ENCODE measurements around the gene HEXB. TPM values are rescaled to one million over a fixed set of nuclear protein-coding genes. Genes with fewer than 3 reads are reported as not detected.
A peak's percentile ranks its signal among the peaks of the same experiment; 100 is the strongest.

The HEXB gene
- 100 to 1,000 TPM; 152 to 171 (median 160) TPM for polyA plus RNA-seq (ENCODE audit: insufficient read length in 3 of 3)

DNA sequence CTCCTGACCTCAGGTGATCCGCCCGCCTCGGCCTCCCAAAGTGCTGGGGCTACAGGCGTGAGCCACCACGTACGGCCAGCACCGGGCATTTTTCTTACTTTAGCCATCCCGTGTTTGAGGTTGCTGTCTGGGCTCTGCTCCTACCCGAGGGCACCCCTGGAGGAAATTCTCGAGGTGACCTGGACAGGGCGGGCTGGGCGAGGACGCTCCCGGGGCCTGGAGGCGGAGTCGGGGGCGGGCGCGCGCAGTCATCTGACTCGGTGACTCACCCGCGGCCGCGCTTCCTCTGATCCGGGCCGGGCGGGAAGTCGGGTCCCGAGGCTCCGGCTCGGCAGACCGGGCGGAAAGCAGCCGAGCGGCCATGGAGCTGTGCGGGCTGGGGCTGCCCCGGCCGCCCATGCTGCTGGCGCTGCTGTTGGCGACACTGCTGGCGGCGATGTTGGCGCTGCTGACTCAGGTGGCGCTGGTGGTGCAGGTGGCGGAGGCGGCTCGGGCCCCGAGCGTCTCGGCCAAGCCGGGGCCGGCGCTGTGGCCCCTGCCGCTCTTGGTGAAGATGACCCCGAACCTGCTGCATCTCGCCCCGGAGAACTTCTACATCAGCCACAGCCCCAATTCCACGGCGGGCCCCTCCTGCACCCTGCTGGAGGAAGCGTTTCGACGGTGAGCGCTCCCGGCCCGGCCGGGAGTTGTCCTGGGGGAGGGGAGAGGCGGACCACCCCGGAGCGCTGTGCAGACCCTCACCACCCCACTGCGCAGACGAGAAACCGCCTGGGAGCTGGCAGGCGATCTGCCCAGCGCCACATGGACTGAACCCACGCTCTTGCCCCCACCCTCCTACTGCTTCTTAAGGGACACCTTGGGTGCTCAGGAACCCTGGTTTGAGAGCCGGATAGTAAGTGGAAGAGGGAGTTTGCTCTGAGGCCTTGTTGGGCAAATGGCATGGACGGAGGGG, at the start of gene HEXB:
HEXB (plus strand) TSS at position 334 of the 952 bp plus-strand sequence; CDS start at position 362, 28 bp downstream.
- DNase-seq (ENCODE audit: low read depth in 3 of 3, low spot score in 2 of 3): peak in 2 of 3 donors; percentile 50 to 62

DNA sequence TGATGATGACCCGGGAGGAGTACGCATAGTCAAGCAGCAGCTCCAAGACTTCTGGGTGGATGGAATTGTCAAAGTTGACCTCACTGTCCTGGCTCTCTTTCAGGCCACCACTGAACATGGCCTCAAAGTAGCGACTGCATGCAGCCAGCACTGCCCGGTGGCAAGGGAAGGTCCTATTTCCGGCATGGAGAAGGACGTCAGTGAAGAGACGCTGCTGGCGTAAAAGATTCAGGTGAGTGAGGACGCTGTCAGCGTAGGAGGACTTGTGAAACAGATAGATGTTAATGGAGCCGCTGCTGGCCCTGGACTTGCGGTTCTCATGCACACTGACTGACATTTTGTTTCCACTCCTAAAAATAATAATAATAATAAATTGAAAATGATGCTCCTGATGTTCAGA, 48.9 kb upstream of the HEXB start:
- no peak for DNase-seq (ENCODE audit: low read depth in 3 of 3, low spot score in 2 of 3)

DNA sequence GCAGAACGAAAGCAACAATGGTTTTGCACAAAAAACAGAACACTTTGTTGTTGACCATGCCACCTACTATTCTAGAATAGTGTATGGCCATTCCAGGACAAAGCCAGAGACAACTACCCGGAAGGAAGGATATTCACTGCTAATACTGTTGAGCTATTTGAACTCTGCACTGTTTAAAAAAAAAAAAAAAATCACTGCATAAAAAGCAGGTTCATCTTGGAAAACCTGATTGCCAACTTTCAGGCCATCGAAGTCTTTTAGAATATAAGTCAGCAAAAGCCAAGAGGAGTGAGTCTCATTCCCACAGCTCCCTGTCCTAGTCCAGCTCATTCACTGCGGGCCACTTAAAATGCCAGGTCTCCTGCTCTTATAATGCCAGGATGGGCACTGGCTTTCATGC, 48.5 kb upstream of the HEXB start:
- DNase-seq (ENCODE audit: low read depth in 3 of 3, low spot score in 2 of 3): no peak

DNA sequence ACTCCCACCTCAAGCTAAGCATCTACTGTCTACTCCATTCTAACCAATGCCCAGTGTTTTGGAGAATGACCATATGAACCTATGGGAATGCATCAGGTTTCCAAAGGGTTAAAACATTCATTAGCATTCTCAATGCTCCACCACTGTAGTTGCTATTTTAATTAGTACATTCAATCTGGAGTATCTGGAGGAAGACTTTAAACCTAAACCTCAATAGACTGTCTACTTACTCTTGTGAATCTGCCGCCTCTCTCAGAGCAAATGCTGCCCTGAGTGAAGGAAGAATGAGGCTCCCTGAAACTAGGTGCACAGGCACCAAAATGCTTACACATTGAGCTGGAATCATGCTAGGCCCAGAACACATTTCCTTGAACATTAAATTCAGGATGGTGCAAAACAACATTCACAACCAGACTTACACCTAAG, 46.5 kb upstream of the HEXB start:
- no peak for DNase-seq (ENCODE audit: low read depth in 3 of 3, low spot score in 2 of 3)

DNA sequence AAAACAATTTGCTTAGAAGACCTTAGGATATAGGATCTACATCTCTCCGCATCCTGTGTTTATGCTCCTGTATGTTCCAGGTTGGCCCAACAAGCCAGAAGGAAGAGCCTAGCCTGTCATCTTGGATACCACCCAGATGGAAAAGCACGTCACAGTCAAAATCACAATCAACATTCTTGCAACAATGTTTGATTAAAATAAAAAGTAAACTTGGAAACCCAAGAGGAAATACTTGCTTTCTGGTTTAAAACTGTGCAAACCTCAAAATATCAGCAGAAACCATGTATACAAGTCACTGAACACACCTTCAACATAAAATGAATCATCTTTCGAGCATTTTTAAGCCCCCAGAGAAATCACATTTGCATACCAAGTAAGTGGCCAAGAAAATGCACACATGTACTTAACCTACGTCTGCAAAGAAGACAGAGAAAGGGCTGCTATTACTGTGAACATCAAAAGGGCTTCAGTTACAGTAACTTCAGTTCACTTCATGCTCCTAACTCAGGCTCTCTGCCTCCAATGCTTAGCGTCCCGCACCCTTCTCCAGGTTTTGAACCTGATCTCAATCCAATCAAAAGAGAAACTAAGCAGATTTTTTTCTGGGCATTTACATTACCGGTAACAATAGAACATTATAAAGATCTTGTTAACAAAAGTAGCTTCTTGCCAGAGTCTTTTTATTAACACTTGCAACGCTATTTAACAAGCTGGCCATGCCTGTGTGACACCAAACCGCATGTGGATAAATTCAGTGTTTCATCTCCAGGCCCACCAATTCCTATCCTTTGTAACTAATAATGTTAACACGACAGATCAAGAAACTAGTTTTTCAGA, 45.8 kb upstream of the HEXB start:
- no peak for DNase-seq (ENCODE audit: low read depth in 3 of 3, low spot score in 2 of 3)

DNA sequence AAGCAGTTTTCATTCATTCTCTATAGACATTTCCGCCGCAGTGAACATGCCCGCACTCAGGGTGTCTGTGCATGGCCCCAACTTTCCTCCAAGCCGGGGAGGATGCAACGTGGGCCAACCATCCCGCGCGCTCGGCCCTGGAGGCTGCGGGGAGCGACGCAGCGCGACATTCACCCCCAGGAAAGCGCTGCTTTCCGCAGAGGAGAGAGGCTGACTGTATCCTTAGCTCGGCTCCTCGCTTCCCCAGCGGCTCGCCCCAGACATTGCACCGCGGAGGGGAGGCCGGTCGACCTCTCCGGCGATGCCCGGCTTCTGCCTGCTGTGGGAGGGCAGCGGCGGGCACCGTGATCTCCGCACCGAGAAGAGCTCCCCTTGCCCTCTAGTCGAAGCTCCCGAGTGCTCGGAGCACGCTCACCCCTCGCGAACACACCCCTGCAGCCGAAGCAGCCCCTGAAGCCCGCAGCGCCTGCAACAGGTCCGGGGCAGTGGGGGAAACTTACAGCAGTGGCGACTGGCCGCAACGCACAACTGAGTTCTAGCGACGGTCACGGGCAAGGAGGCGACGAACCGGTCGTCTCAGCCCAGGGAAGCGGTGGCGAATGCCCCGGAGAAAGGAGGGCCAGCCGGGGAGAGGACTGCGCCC, 45.1 kb upstream of the HEXB start:
- no peak for DNase-seq (ENCODE audit: low read depth in 3 of 3, low spot score in 2 of 3)

DNA sequence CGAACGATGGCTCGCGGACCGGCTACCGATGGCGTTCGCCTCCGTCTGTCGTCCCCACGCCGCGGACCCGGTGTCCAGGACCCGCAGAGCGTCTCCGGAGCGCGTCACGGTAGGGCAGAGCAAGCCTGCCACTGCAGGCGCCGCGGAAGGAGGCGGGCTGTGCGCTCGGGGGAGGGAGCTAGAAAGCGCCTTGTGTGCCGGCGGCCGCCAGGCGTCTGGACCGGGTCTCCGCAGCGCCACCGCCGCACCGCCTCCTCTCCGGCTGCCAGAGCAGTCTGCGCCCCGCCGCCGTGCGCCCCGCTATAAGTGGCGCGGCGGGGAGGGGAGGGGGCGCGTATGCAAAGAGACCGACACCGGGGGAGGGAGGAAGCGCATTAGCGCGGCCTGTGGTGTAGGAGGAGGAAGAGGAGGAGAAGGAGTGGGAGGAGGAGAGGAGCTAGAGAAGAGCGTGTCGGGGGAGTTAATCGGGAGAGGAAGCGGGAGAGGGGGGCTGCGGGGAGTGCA, 44.5 kb upstream of the HEXB start, which contains the start of gene ENC1:
ENC1 (minus strand) TSS at position 279 of the 504 bp plus-strand sequence. CDS start 4,243 bp downstream, outside the sequence.
- DNase-seq (ENCODE audit: low read depth in 3 of 3, low spot score in 2 of 3): peak in 2 of 3 donors; percentile 90 to 94

DNA sequence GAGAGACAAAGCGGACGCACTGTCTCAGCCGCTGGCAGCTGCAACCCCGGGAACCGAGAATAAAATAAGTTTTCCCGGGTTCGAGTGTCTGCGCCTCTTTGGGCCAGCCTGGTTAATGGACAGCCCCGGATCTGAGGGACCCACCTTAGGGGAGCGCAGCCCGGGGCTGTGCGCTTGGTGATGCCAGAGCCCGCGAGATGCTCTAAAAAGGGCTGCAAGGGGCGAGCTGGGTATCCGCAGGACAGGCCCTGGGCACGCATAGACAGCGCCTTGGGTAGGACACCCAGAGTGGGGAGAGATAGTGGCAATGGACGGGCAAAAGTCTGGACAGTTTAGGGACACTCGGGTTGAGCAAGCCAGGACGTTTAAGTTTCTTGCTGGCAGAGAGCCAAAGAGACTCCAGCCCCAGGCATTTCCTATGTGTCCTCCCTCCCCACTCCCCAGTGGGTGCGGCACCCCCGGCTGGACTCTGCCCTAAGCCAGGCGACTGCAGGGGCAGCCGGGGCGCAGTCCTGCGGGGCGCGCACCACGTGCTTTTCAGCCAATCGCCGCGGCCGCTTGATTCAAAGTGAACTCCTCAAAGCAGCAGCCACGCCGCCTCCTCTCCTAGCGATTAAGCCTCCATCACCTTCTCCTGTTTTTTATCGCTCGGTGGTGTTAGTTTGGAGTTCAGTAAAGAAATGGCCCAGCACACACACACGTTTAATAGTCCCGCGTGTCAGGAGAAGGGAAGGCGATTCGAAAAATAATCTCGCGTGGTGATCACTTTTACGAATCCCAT, 43.9 kb upstream of the HEXB start:
- DNase-seq (ENCODE audit: low read depth in 3 of 3, low spot score in 2 of 3): peak; percentile 64 to 89 (median 70)

DNA sequence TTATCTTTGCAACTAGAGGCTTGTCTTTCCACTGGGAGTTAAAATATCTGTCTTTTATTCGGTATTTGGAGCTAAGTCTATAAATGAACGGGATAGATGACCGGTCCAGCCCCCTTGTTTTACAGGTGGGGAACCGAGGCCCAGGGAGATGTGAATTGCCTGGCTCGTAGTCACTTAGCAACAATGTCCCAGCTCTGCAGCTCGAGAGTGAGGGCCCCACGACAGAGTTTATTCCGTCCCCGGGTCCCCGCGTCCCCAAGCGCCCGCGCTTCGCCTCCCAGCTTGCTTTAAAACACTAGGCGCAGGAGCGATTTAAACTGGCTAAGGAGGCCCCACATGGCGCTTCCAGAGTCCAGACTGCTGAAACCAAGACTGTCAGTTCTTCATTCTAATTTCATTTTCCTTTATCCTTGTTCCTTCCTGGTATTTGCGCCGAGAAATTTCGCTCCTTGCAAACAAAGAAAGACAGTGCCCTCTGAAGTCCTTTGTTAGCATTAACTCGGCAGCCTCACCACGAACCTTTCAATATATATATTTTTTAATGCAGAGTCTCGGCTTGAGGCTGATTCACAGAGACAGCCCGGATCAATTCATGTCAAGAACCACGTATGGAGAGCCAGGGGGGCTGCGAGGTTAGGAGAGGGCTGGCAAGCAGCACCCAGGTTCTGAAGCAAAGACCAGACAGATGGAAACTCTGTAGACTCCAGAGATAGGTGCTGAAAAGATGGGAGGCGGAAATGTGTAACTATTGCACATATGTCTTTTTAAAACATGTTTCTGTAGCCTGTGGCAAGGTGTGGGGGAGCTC, 43.1 kb upstream of the HEXB start:
- DNase-seq (ENCODE audit: low read depth in 3 of 3, low spot score in 2 of 3): peak in 2 of 3 donors; percentile 62 to 63

DNA sequence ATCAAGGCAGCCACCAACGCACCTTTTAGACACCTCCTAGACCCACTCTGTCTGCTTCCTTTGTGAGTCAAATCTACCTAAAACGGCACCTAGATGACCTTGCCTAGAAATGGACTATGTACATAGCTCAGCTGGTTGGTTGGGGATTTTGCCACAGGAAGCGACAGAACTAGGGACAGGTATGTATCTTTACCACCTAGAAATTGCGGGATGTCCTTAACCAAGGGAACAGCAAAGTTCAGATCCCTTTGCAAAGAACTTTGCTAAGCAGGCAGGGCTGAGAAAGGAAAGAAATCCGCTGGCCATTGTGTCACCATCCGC, 42.5 kb upstream of the HEXB start:
- DNase-seq (ENCODE audit: low read depth in 3 of 3, low spot score in 2 of 3): no peak

DNA sequence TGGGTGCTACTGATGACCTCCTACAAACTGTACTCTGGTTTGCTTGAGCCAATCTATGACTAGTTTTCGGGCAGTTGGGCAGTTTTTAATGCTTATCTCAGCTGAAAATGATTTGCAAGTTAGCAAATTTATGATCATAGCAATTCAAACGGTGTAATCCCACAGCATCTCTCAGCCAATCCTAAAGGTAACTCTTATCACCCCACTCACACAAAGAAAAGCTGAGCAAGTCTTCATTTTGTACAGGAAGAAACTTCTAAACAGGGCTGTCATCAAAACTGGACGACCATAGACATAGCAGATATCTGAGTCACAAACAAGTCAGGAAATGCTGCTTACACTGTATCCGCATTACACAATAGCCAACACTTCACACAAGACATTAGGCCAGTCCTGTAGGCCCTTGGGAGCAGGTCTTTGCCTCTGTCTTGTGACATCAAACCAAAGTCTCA, 41.9 kb upstream of the HEXB start:
- DNase-seq (ENCODE audit: low read depth in 3 of 3, low spot score in 2 of 3): no peak

DNA sequence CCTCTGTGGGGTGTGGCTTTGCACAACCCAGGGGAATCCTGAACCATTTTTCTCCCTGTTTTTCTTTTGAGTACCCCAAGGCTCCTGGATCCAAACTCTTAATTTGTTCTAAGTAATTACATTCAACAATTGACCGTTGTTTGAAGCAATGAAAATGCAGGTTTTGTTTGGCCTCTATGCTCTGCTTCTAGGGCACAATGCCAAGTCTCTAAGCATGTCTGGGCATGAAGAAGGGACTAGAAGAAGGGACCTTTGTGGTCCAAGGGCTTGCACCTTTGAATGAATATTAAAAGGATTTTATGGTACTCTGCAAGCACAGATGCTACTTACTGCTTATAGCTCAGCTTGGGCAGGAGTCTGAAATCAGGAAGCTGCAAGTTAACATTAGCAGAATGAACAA, 37.9 kb upstream of the HEXB start:
- DNase-seq (ENCODE audit: low read depth in 3 of 3, low spot score in 2 of 3): no peak

DNA sequence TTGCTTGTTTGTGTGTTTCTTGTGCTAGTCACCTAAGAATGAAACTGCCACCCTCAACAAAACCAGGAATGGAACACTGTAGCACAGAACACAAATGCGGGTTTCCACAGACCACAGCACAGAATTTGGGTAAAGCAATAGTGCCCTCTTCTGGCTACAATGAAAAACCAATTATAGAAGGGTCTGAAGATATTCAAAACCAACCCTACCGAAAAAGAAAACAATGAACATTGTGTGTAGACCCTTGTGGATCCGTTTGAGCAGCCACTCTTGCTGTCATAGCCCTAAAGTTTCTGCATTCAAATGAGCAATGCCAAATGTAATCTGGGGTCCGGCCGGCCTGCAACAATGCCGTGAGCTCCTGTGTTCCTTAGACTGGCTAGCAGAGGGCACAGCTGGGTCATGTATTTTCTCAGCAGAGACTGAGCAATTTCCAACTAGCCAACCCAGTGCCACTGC, 36.2 kb upstream of the HEXB start:
- peak in 1 of 3 donors; percentile 64 for DNase-seq (ENCODE audit: low read depth in 3 of 3, low spot score in 2 of 3)

DNA sequence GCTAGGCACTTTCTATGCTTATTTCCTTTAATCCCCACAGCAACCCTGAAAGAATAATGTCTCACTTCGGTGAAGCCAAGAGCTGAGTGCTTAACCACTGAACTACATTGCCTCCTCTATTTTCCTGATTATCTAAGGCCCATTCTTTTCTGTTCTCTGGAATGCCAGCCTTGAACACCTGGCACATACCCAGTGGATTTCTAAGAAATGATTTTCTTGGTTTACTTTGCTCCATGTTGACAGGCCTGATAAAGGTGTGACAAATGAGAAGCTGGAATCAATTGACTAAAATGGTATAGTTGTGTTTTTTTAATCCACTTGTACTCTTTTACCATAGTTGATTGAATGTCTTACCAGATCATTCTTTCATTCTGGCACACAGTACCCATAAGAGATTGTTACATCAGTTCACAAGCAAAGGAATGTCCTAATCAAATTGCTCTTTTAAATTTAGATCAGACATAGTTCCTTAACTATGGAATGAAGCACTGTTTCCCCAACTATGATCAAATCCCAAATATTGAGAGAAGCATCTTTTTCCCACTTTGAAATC, 35.5 kb upstream of the HEXB start:
- no peak for DNase-seq (ENCODE audit: low read depth in 3 of 3, low spot score in 2 of 3)

DNA sequence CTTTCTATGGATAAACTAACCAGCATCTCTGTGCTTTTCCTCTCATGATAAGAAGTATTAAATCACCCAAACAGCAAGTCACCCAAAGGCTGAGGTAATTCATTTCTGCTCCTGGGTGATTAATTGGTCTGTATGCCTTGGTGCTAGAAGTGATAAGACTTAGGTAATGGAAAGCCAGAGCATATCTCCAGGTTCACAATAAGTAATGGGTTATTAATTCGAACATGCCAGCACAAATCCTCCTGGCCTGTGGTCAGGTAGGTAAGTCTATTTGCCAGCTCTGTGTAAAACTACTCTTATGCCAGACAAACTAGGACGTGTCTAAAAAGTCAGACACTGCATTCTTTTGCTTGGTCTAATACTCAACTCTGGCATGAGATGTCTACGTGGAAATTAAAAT, 33.3 kb upstream of the HEXB start:
- no peak for DNase-seq (ENCODE audit: low read depth in 3 of 3, low spot score in 2 of 3)

DNA sequence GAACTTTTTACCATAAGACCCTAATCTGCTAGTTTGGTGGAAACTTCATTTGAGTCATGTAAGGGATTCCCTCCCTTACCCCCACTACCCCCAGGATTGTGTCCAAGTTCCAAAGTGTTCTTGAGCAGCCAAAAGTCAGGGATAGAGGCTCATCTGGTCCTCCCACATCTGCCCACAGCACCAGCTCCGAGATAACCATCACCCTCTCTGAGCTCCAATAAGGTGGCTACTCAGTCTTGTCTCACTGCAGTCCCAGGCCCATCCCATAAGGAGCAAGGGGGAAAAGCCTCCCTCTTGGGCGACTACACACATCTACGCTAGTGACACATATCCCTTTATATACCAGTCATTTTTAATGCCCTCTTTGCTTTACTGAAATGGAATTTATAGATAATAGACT, 32.5 kb upstream of the HEXB start:
- no peak for DNase-seq (ENCODE audit: low read depth in 3 of 3, low spot score in 2 of 3)

DNA sequence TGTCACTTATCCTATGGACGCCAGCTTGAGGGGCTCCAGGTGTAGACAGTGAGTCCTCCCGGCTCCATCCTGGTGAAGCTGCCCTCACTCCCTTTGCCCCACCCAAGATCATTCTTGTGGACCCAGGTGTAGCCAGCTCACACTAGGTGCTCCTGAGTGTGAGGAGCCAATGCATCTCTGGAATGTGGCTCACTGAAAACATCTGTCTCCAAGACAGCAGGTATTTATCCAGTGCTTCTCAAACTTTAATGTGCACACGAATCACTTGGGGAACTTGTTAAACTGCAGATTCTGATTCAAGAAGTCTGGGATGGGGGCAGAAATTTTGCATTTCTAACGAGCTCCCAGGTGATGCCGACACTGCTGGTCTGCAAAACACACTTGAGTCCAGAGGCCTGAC, 31.0 kb upstream of the HEXB start:
- DNase-seq (ENCODE audit: low read depth in 3 of 3, low spot score in 2 of 3): no peak

DNA sequence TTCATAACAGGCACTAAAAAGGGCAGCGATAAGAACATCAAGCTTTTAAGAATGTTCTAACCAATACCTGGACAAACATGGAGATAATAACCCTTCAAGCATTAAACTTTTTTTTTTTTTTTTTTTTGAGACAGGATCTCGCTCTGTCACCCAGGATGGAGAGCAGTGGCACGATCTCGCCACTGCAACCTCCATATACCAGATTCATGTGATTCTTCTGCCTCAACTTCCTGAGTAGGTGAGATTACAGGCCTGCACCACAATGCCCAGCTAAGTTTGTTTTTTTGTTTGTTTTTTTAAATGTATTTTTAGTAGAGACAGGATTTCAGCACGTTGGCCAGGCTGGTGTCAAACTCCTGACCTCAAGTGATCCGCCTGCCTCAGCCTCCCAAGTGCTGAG, 29.8 kb upstream of the HEXB start:
- no peak for DNase-seq (ENCODE audit: low read depth in 3 of 3, low spot score in 2 of 3)

DNA sequence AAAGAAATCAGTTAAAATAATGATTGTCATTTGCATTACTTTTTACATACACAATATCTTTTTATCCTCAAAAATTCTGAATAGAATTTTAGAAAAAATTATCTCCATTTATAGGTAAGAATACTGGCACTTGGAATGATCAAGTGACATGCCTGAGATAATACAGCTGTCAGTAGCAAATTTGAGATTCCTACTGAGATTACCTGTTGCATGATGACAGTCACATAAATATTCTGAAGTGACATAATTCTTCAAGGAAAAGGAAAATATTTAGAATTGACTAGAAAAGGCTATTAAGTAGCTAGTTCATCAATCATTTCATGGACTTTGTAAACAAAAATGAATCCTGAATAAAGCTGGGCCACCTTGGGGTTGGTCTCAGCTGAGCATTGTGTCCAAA, 29.3 kb upstream of the HEXB start:
- DNase-seq (ENCODE audit: low read depth in 3 of 3, low spot score in 2 of 3): no peak
